Chondrocyte (in vitro differentiated cells): ENCODE measurements around the gene PSMB5. TPM values are rescaled to one million over a fixed set of nuclear protein-coding genes. Genes with fewer than 3 reads are reported as not detected.
A peak's percentile ranks its signal among the peaks of the same experiment; 100 is the strongest.

Experiments
- DNase-seq: peaks from one replicate; pipeline ENCODE4 v3.0.0; 2021; ENCODE audit warnings: mixed read lengths, low spot score
- H3K27ac Mint-ChIP-seq: one replicate; pipeline ENCODE4 v1.8.0; 2021; ENCODE audit warnings: mild to moderate bottlenecking, moderate library complexity, mixed read lengths; ENCODE audit not compliant: unreplicated experiment
- H3K27me3 Mint-ChIP-seq: 2 replicates; pipeline ENCODE4 v1.8.0; 2021; ENCODE audit warnings: low read depth, mixed read lengths
- H3K36me3 Mint-ChIP-seq: 2 replicates; pipeline ENCODE4 v1.8.0; 2021; ENCODE audit warnings: low read depth, mixed read lengths
- H3K4me1 Mint-ChIP-seq: 2 replicates; pipeline ENCODE4 v1.8.0; 2021; ENCODE audit warnings: low read depth, mild to moderate bottlenecking, mixed read lengths
- H3K4me3 Mint-ChIP-seq: one replicate; pipeline ENCODE4 v1.8.0; 2021; ENCODE audit warnings: mild to moderate bottlenecking, moderate library complexity, mixed read lengths; ENCODE audit not compliant: unreplicated experiment
- H3K9me3 Mint-ChIP-seq: 2 replicates; pipeline ENCODE4 v1.8.0; 2021; ENCODE audit warnings: low read depth, mixed read lengths
- total RNA-seq: library from RNA; stranded (reverse); gene quantifications from 3 replicates; pipeline ENCODE4 v1.2.1, GENCODE V29; 2021
- TF ChIP-seq, protein P1 (sequence below): fragments of 200-600 bp; sonication (generic); IDR thresholded peaks from 2 replicates; pipeline ENCODE4 v1.5.0; 2021; ENCODE audit warnings: antibody characterized with exemption, mild to moderate bottlenecking, moderate library complexity

Gene PSMB5
- total RNA-seq, 1 donor from 2014 or later, result 172 TPM

DNA sequence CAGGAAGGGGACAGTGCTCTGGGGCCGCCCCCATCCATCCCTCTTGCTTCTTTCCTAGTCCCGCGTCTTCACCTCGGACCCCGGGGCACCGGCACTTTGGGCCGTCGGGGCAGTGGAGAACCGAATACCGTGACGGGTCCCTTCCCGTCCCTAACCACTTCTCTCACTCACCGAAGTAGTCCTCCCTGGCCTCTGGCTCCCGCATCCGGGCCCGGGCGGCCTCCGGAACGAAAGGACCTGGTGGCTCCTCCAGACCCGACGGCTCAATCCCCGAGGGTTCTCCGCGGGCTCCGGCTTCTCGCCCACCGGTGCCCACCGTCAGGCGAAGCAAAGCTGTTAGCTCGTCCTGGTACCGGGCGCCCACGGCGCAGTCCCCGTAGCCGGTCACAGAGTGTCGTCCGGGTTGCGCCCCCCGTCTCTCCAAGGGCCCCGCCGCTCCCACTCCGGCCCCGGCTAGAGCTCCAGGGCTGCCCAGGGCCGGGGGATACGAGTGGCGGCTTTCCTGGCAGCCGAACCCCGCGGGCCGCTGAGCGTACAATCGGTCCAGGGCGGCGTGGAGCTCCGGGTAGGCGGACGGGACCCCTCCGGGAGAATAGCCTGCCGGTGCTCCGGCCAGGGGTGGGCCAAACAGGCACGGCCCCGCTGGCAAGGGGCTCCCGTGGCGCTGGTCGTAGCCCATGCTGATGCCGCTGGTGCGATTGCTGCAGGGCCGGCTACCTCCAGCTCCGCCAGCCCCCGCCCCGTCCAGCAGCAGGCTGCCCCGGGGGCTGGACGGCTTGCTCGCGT lies 53.4 kb downstream of the PSMB5 start:
- DNase-seq, result no peak
- Mint-ChIP-seq H3K9me3 (no peaks in the 10 kb centered on the region), H3K4me3 (no peak overlapping the region), H3K27ac (peak overlapping the region; percentile 87), H3K4me1 (peaks cover 42% of the 10 kb centered on the region), H3K27me3 (no peaks in the 10 kb centered on the region), H3K36me3 (peaks cover 5% of the 10 kb centered on the region)
- TF ChIP-seq, protein P1, sequence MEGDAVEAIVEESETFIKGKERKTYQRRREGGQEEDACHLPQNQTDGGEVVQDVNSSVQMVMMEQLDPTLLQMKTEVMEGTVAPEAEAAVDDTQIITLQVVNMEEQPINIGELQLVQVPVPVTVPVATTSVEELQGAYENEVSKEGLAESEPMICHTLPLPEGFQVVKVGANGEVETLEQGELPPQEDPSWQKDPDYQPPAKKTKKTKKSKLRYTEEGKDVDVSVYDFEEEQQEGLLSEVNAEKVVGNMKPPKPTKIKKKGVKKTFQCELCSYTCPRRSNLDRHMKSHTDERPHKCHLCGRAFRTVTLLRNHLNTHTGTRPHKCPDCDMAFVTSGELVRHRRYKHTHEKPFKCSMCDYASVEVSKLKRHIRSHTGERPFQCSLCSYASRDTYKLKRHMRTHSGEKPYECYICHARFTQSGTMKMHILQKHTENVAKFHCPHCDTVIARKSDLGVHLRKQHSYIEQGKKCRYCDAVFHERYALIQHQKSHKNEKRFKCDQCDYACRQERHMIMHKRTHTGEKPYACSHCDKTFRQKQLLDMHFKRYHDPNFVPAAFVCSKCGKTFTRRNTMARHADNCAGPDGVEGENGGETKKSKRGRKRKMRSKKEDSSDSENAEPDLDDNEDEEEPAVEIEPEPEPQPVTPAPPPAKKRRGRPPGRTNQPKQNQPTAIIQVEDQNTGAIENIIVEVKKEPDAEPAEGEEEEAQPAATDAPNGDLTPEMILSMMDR, result no peak

GRCh38 chr14:22980672-22981089 lies 54.0 kb downstream of the PSMB5 start:
- Mint-ChIP-seq H3K4me1 (peaks cover 47% of the 10 kb centered on the region), H3K27me3 (no peaks in the 10 kb centered on the region), H3K27ac (peak overlapping the region; percentile 97), H3K36me3 (peaks cover 6% of the 10 kb centered on the region), H3K4me3 (peak overlapping the region; percentile 81), H3K9me3 (no peaks in the 10 kb centered on the region)
- no peak for DNase-seq
- TF ChIP-seq, protein P1, result no peak

GRCh38 chr14:22979748-22980392 lies 54.8 kb downstream of the PSMB5 start:
- Mint-ChIP-seq H3K9me3 (no peaks in the 10 kb centered on the region), H3K27me3 (no peaks in the 10 kb centered on the region), H3K4me3 (peak overlapping the region; percentile 81), H3K36me3 (peaks cover 10% of the 10 kb centered on the region), H3K27ac (peak overlapping the region; percentile 97), H3K4me1 (peaks cover 54% of the 10 kb centered on the region)
- TF ChIP-seq, protein P1, result no peak
- DNase-seq, result no peak

DNA sequence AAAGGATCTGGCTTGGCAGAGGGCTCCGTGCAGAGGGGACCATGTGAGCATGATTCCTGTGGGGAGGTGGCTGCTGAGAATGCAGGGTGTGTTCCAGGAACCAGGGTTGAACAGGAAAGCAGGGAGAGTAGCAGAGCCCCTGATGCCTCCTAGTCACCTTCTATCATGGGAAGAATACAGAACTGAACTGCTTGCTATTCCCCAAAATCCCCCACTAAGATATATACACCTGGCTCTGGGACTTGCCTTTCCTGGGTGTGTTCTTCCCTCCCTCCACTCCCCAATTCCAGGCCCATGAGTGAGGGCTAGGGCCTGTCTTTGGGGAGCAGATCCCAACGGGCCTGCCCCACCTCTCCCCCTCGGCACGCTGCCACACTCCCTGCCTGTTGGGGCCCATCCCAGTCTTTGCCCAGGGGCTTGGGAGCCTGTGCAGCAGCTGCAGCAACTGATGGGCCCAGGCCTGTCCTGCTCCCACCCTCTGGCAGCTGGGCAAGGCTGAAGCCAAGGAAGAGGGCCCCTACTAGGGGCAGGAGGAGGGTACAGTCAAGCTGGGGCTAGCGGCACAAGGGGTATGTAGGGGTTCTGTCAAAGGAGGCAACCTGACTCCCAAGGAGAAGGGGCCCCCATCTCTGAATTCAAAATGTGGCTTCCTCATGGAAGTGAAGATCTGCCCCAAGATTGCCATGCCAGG lies 55.6 kb downstream of the PSMB5 start:
- peaks cover 16% of the 10 kb centered on the region for H3K36me3 Mint-ChIP-seq
- peaks cover 59% of the 10 kb centered on the region for H3K4me1 Mint-ChIP-seq
- no peaks in the 10 kb centered on the region for H3K27me3 Mint-ChIP-seq
- H3K27ac Mint-ChIP-seq, result peak overlapping the region; percentile 97
- DNase-seq, result no peak
- H3K4me3 Mint-ChIP-seq, result peak overlapping the region; percentile 81
- no peaks in the 10 kb centered on the region for H3K9me3 Mint-ChIP-seq
- TF ChIP-seq, protein P1, result no peak

DNA sequence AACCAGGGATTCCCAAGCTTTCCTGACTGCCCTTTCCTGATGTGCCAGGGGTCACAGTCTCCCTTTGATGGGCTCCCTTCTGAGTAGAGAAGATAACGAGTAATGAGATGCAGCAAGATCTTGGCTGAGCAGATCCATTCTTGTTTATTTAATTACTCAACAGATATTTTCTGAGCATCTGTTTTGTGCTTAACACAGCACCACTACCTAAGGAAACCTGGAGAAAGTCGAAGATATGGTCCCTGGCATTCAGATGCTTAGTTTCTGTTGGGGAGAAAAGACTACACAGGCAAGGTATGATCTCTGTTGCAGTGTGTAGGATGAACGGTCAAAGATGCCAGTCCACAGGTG lies 56.2 kb downstream of the PSMB5 start:
- H3K9me3 Mint-ChIP-seq, result no peaks in the 10 kb centered on the region
- peak overlapping the region; percentile 97 for H3K27ac Mint-ChIP-seq
- H3K27me3 Mint-ChIP-seq, result no peaks in the 10 kb centered on the region
- TF ChIP-seq, protein P1, result no peak
- peak overlapping the region; percentile 81 for H3K4me3 Mint-ChIP-seq
- peaks cover 22% of the 10 kb centered on the region for H3K36me3 Mint-ChIP-seq
- no peak for DNase-seq
- H3K4me1 Mint-ChIP-seq, result peaks cover 65% of the 10 kb centered on the region
